Astrocyte (in vitro differentiated cells and primary cell): ENCODE results near the gene IP6K1. TPM values are rescaled to one million over a fixed set of nuclear protein-coding genes. Genes with fewer than 3 reads are reported as not detected.

ENCODE experiments used
- DNase-seq: peaks from one replicate; pipeline ENCODE4 v3.0.0-alpha.2; 2010; ENCODE audit warnings: low read depth
- FAIRE-seq: peaks from 2 replicates; lab custom pipeline; 2011; peaks lifted over from hg19 to GRCh38; lab: Jason Lieb, UNC
- H2AFZ ChIP-seq: 2 replicates; pipeline ENCODE4 v1.6.0; 2012; ENCODE audit warnings: low read depth, low read length, inconsistent platforms
- H3K27ac ChIP-seq: 2 replicates; pipeline ENCODE4 v1.5.1; 2011; ENCODE audit warnings: low read depth, low read length, inconsistent platforms
- H3K27me3 ChIP-seq: 2 replicates; pipeline ENCODE4 v1.6.0; 2011; ENCODE audit warnings: low read length, inconsistent platforms; ENCODE audit not compliant: insufficient read depth
- H3K36me3 ChIP-seq: 2 replicates; pipeline ENCODE4 v1.5.1; 2011; ENCODE audit warnings: low read length, inconsistent platforms; ENCODE audit not compliant: insufficient read depth
- H3K4me1 ChIP-seq: 2 replicates; pipeline ENCODE4 v1.5.1; 2011; ENCODE audit warnings: low read length, inconsistent platforms; ENCODE audit not compliant: insufficient read depth
- H3K4me2 ChIP-seq: 2 replicates; pipeline ENCODE4 v1.6.0; 2012; ENCODE audit warnings: low read length, inconsistent platforms
- H3K4me3 ChIP-seq: 2 replicates; pipeline ENCODE4 v1.5.1; 2011; ENCODE audit warnings: low read depth, mild to moderate bottlenecking, low read length, inconsistent platforms; ENCODE audit not compliant: insufficient read depth
- H3K79me2 ChIP-seq: 2 replicates; pipeline ENCODE4 v1.6.0; 2012; ENCODE audit warnings: mild to moderate bottlenecking, low read length, inconsistent platforms; ENCODE audit not compliant: insufficient read depth
- H3K9ac ChIP-seq: 2 replicates; pipeline ENCODE4 v1.6.0; 2012; ENCODE audit warnings: mild to moderate bottlenecking, low read length, inconsistent platforms
- H3K9me3 ChIP-seq: 2 replicates; pipeline ENCODE4 v1.5.1; 2012; ENCODE audit warnings: low read depth, mild to moderate bottlenecking, low read length, inconsistent platforms; ENCODE audit not compliant: insufficient read depth
- H4K20me1 ChIP-seq: 2 replicates; pipeline ENCODE4 v1.6.0; 2012; ENCODE audit warnings: low read length, inconsistent platforms; ENCODE audit not compliant: insufficient read depth
- H3K27ac Mint-ChIP-seq: one replicate; pipeline ENCODE4 v1.8.0; 2021; ENCODE audit warnings: mild to moderate bottlenecking, mixed read lengths; ENCODE audit not compliant: unreplicated experiment
- H3K27me3 Mint-ChIP-seq: one replicate; pipeline ENCODE4 v1.8.0; 2021; ENCODE audit warnings: low read depth, mixed read lengths; ENCODE audit not compliant: unreplicated experiment
- H3K36me3 Mint-ChIP-seq: one replicate; pipeline ENCODE4 v1.8.0; 2021; ENCODE audit warnings: low read depth, mixed read lengths; ENCODE audit not compliant: unreplicated experiment
- H3K4me1 Mint-ChIP-seq: one replicate; pipeline ENCODE4 v1.8.0; 2021; ENCODE audit warnings: low read depth, mixed read lengths; ENCODE audit not compliant: unreplicated experiment
- H3K4me3 Mint-ChIP-seq: one replicate; pipeline ENCODE4 v1.8.0; 2021; ENCODE audit warnings: mild to moderate bottlenecking, moderate library complexity, mixed read lengths; ENCODE audit not compliant: unreplicated experiment
- H3K9me3 Mint-ChIP-seq: one replicate; pipeline ENCODE4 v1.8.0; 2021; ENCODE audit warnings: mild to moderate bottlenecking, mixed read lengths; ENCODE audit not compliant: unreplicated experiment
- CTCF ChIP-seq: IDR thresholded peaks from 2 replicates; pipeline ENCODE4 v1.5.1; 2011; ENCODE audit warnings: low read depth, mild to moderate bottlenecking, inconsistent platforms, low read length, moderate library complexity; ENCODE audit not compliant: insufficient read depth
- EZH2 ChIP-seq: IDR thresholded peaks from 2 replicates; pipeline ENCODE4 v1.6.1; 2012; ENCODE audit warnings: mild to moderate bottlenecking, low read length, inconsistent platforms; ENCODE audit not compliant: insufficient read depth
- total RNA-seq: library from RNA; stranded (reverse); gene quantifications from 2 replicates; pipeline ENCODE4 v1.2.1, GENCODE V29; 2021

Gene IP6K1
- total RNA-seq, 1 donor from 2014 or later = 38.3 TPM

DNA sequence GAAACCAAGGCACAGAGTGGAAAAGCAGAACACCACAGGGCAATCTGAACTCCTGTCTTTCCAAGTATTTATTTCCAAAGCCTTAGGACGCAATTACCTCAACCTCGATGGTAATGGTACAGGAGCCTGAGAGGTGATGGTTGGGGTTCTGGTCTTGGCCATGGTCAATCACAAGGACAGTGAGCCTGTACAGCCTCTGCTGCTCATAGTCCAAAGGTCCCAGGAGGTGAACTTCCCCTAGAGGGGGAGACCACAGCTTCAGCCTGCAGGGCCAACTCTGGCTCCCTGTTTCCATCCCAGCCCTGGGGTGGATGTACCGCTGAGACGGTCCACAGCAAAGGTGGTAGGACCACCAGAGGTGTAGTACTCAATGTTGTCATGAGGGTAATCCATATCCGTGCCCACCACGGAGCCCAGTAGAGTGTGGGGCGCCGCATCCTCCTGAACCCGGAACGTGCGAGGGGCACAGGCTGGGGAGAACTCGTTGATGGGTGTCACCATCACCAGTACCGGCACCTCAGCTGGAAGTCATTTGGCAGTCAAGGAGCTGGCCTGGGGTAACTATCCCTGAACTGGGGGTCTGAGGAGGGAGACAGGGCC is 7.2 kb upstream of the IP6K1 start:
- H4K20me1 ChIP-seq = no peaks in the 10 kb centered on the region
- FAIRE-seq = no peak
- H3K4me1 Mint-ChIP-seq = peaks cover 8% of the 10 kb centered on the region
- no peak for DNase-seq
- H3K27ac Mint-ChIP-seq = no peak overlapping the region
- H3K79me2 ChIP-seq = no peaks in the 10 kb centered on the region
- peaks cover 2% of the 10 kb centered on the region for H3K36me3 Mint-ChIP-seq
- H3K4me3 ChIP-seq = no peak overlapping the region
- peaks cover 10% of the 10 kb centered on the region for H3K27me3 Mint-ChIP-seq
- H3K9me3 Mint-ChIP-seq = peaks cover 2% of the 10 kb centered on the region
- H3K4me1 ChIP-seq = peaks cover 5% of the 10 kb centered on the region
- TF ChIP-seq EZH2 (no peak), CTCF (no peak)
- no peaks in the 10 kb centered on the region for H3K27me3 ChIP-seq
- no peak overlapping the region for H2AFZ ChIP-seq
- no peaks in the 10 kb centered on the region for H3K36me3 ChIP-seq
- H3K4me3 Mint-ChIP-seq = no peak overlapping the region
- H3K27ac ChIP-seq = no peak overlapping the region
- H3K9ac ChIP-seq = no peak overlapping the region
- no peak overlapping the region for H3K4me2 ChIP-seq
- H3K9me3 ChIP-seq = no peaks in the 10 kb centered on the region

- Histone ChIP-seq H3K4me2 (no peak overlapping the region), H3K4me1 (peaks cover 5% of the 10 kb centered on the region), H3K4me3 (no peak overlapping the region), H3K27me3 (no peaks in the 10 kb centered on the region), H3K9me3 (no peaks in the 10 kb centered on the region), H3K27ac (no peak overlapping the region), H2AFZ (no peak overlapping the region), H3K79me2 (no peaks in the 10 kb centered on the region), H4K20me1 (no peaks in the 10 kb centered on the region), H3K9ac (no peak overlapping the region), H3K36me3 (no peaks in the 10 kb centered on the region)
- H3K27me3 Mint-ChIP-seq = peaks cover 10% of the 10 kb centered on the region
- peaks cover 8% of the 10 kb centered on the region for H3K4me1 Mint-ChIP-seq
- FAIRE-seq (no peak), DNase-seq (no peak)
- H3K4me3 Mint-ChIP-seq = no peak overlapping the region
- H3K9me3 Mint-ChIP-seq = peaks cover 2% of the 10 kb centered on the region
- H3K27ac Mint-ChIP-seq = no peak overlapping the region
- TF ChIP-seq EZH2 = no peak
- no peak for TF ChIP-seq CTCF
- H3K36me3 Mint-ChIP-seq = peaks cover 2% of the 10 kb centered on the region
Measured at GRCh38 chr3:49792371-49793150, 6.2 kb upstream of the IP6K1 start.

DNA sequence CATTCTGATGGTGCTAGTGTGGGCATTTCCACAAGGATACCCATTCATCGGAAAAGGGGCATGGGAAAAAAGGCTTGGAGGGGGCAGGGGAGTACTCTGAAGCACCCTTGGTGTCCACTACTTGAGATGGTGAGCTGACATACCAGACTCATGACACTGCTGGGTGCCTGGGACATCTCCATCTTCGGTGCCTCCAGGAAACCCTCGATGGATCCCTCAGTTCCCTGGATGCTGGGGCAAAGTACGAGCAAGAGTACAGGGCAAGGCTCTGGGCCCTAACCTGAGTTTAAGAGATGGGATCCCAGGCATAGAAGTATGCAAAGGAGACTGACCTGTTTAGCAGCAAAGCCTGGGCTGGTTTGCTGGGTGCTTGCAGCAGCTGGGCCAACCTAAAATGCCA is 5.2 kb upstream of the IP6K1 start:
- no peak for TF ChIP-seq EZH2
- TF ChIP-seq CTCF = no peak
- H3K36me3 ChIP-seq = no peaks in the 10 kb centered on the region
- H3K9me3 Mint-ChIP-seq = peaks cover 2% of the 10 kb centered on the region
- H3K9ac ChIP-seq = no peak overlapping the region
- no peaks in the 10 kb centered on the region for H3K9me3 ChIP-seq
- H3K27ac Mint-ChIP-seq = no peak overlapping the region
- H3K4me3 ChIP-seq = no peak overlapping the region
- no peak overlapping the region for H2AFZ ChIP-seq
- H4K20me1 ChIP-seq = no peaks in the 10 kb centered on the region
- peaks cover 8% of the 10 kb centered on the region for H3K4me1 Mint-ChIP-seq
- FAIRE-seq (no peak), DNase-seq (no peak)
- H3K4me1 ChIP-seq = peaks cover 10% of the 10 kb centered on the region
- H3K79me2 ChIP-seq = no peaks in the 10 kb centered on the region
- H3K4me3 Mint-ChIP-seq = no peak overlapping the region
- H3K4me2 ChIP-seq = no peak overlapping the region
- no peaks in the 10 kb centered on the region for H3K27me3 ChIP-seq
- peaks cover 6% of the 10 kb centered on the region for H3K27me3 Mint-ChIP-seq
- no peak overlapping the region for H3K27ac ChIP-seq
- H3K36me3 Mint-ChIP-seq = peaks cover 3% of the 10 kb centered on the region
